SK-N-SH (cell line): Measurements from ENCODE around the gene LAMTOR1. TPM values are rescaled to one million over a fixed set of nuclear protein-coding genes. Genes with fewer than 3 reads are reported as not detected.

Experiments
- CTCF ChIA-PET: fragments of 300-600, 350-600 bp; formaldehyde crosslinking; extraction: SDS; loops from one replicate; lab custom pipeline; 2021; lab: Yijun Ruan, JAX
- POLR2A ChIA-PET: fragments of 350-600 bp; sonication (Branson Sonifier 250); formaldehyde crosslinking; extraction: SDS; loops from one replicate; lab custom pipeline; 2020; ENCODE audit warnings: antibody characterized with exemption, inconsistent platforms; lab: Yijun Ruan, JAX
- DNase-seq: peaks from one replicate; pipeline ENCODE4 v3.0.0; 2012
- H2AFZ ChIP-seq: fragments of 200-600 bp; sonication (generic); 2 replicates; pipeline ENCODE4 v1.8.1; 2016; ENCODE audit warnings: antibody characterized with exemption, mild to moderate bottlenecking, low read depth
- H3F3A ChIP-seq: fragments of 200-600 bp; sonication (generic); replicated peaks from 2 replicates; pipeline ENCODE3; 2016; ENCODE audit warnings: antibody characterized with exemption, mild to moderate bottlenecking; ENCODE audit not compliant: insufficient read depth
- H3K27ac ChIP-seq, 2 experiments: fragments of 200-500 bp in 1 of 2; fragments of 200-600 bp in 1 of 2; sonication (Bioruptor generic) in 1 of 2; sonication (generic), shearing (Covaris generic) in 1 of 2; 2 replicates each; pipeline versions ENCODE4 v1.5.1 to v1.6.1; 2014 to 2016; ENCODE audit warnings: low read depth in 2 of 2, inconsistent platforms in 1 of 2, low read length in 1 of 2, mild to moderate bottlenecking in 1 of 2, mixed read lengths in 1 of 2
- H3K27me3 ChIP-seq: fragments of 200-600 bp; sonication (generic), shearing (Covaris generic); 2 replicates; pipeline ENCODE4 v1.6.1; 2016; ENCODE audit warnings: mixed run types; ENCODE audit not compliant: insufficient read depth
- H3K36me3 ChIP-seq, 2 experiments: fragments of 200-500 bp in 1 of 2; fragments of 200-600 bp in 1 of 2; sonication (Bioruptor generic) in 1 of 2; sonication (generic) in 1 of 2; replicated peaks in 1 of 2; 2 replicates each; pipeline versions ENCODE3 to v1.5.1; 2014 to 2016; ENCODE audit warnings: low read length in 1 of 2, mild to moderate bottlenecking in 1 of 2; ENCODE audit not compliant: insufficient read depth in 2 of 2, control insufficient read depth in 1 of 2
- H3K4me1 ChIP-seq, 2 experiments: fragments of 200-500 bp in 1 of 2; fragments of 200-600 bp in 1 of 2; sonication (Bioruptor generic) in 1 of 2; sonication (generic), shearing (Covaris generic) in 1 of 2; 2 replicates each; pipeline versions ENCODE4 v1.5.1 to v1.6.1; 2014 to 2016; ENCODE audit warnings: low read depth in 1 of 2, low read length in 1 of 2, mixed run types in 1 of 2; ENCODE audit not compliant: insufficient read depth in 2 of 2, control insufficient read depth in 1 of 2
- H3K4me2 ChIP-seq: fragments of 200-600 bp; sonication (generic), shearing (Covaris generic); 2 replicates; pipeline ENCODE4 v1.6.1; 2017; ENCODE audit warnings: mixed run types
- H3K4me3 ChIP-seq, 2 experiments: fragments of 200-500 bp in 1 of 2; fragments of 200-600 bp in 1 of 2; sonication (Bioruptor generic) in 1 of 2; sonication (generic), shearing (Covaris generic) in 1 of 2; 2 replicates each; pipeline versions ENCODE4 v1.5.1 to v1.8.1; 2014 to 2016; ENCODE audit warnings: low read depth in 2 of 2, inconsistent platforms in 1 of 2, low read length in 1 of 2, mild to moderate bottlenecking in 1 of 2, mixed read lengths in 1 of 2, moderate library complexity in 1 of 2
- H3K79me2 ChIP-seq: fragments of 200-600 bp; sonication (generic); 2 replicates; pipeline ENCODE4 v1.8.1; 2017; ENCODE audit warnings: mild to moderate bottlenecking; ENCODE audit not compliant: insufficient read depth
- H3K9ac ChIP-seq: fragments of 200-600 bp; sonication (generic); 2 replicates; pipeline ENCODE4 v1.6.1; 2017; ENCODE audit warnings: mixed run types
- H3K9me2 ChIP-seq: fragments of 200-600 bp; sonication (generic); 2 replicates; pipeline ENCODE4 v1.6.1; 2017; ENCODE audit warnings: mixed run types
- H3K9me3 ChIP-seq: fragments of 200-600 bp; sonication (generic); 2 replicates; pipeline ENCODE4 v1.6.1; 2017; ENCODE audit warnings: mixed run types, mild to moderate bottlenecking, moderate library complexity
- H4K20me1 ChIP-seq: fragments of 200-600 bp; sonication (generic); 2 replicates; pipeline ENCODE4 v1.6.1; 2017; ENCODE audit warnings: mild to moderate bottlenecking, mixed run types; ENCODE audit not compliant: insufficient read depth
- CHD2 ChIP-seq: fragments of 150-350 bp; IDR thresholded peaks from 2 replicates; pipeline ENCODE4 v1.6.1; 2018; ENCODE audit warnings: low read length; ENCODE audit not compliant: partially characterized antibody
- EZH2phosphoT487 ChIP-seq: fragments of 200-600 bp; sonication (generic); IDR thresholded peaks from 2 replicates; pipeline ENCODE4 v1.6.1; 2017; ENCODE audit warnings: low read depth, mixed run types, mild to moderate bottlenecking, antibody characterized with exemption, moderate library complexity, borderline replicate concordance
- FOSL2 ChIP-seq: IDR thresholded peaks from 2 replicates; pipeline ENCODE4 v1.4.0; 2012; ENCODE audit warnings: low read depth, mild to moderate bottlenecking, moderate library complexity, borderline replicate concordance
- GABPA ChIP-seq: IDR thresholded peaks from 2 replicates; pipeline ENCODE4 v1.4.0; 2012; ENCODE audit warnings: low read depth, mild to moderate bottlenecking
- GATA2 ChIP-seq: sonication (generic); formaldehyde crosslinking; IDR thresholded peaks from 2 replicates; pipeline ENCODE4 v1.5.0; 2020; ENCODE audit warnings: mild to moderate bottlenecking, missing genetic modification reagents
- MEF2A ChIP-seq: IDR thresholded peaks from 2 replicates; pipeline ENCODE4 v1.4.0; 2012; ENCODE audit warnings: low read depth, borderline replicate concordance
- MXI1 ChIP-seq: IDR thresholded peaks from 2 replicates; pipeline ENCODE4 v1.6.1; 2012; ENCODE audit warnings: mild to moderate bottlenecking, low read depth, low read length, improper control_type of control experiment
- NFIC ChIP-seq: IDR thresholded peaks from 2 replicates; pipeline ENCODE4 v1.4.0; 2012; ENCODE audit warnings: borderline replicate concordance
- NRF1 ChIP-seq: IDR thresholded peaks from 2 replicates; pipeline ENCODE4 v1.6.1; 2012; ENCODE audit warnings: low read depth, mild to moderate bottlenecking, low read length
- POLR2AphosphoS5 ChIP-seq: IDR thresholded peaks from 2 replicates; pipeline ENCODE4 v1.6.1; 2012; ENCODE audit warnings: low read depth, low read length
- RAD21 ChIP-seq: IDR thresholded peaks from 2 replicates; pipeline ENCODE4 v1.6.1; 2012; ENCODE audit warnings: mild to moderate bottlenecking, low read length
- RCOR1 ChIP-seq: fragments of 150-350 bp; IDR thresholded peaks from 2 replicates; pipeline ENCODE4 v1.6.1; 2017; ENCODE audit warnings: antibody characterized with exemption, low read length
- RFX5 ChIP-seq: IDR thresholded peaks from 2 replicates; pipeline ENCODE4 v1.6.1; 2012; ENCODE audit warnings: mild to moderate bottlenecking, improper control_type of control experiment, low read length
- RXRA ChIP-seq: IDR thresholded peaks from 2 replicates; pipeline ENCODE4 v1.4.0; 2012; ENCODE audit warnings: low read depth, mild to moderate bottlenecking, borderline replicate concordance
- SMC3 ChIP-seq: IDR thresholded peaks from 2 replicates; pipeline ENCODE4 v1.6.1; 2012; ENCODE audit warnings: low read depth, low read length, improper control_type of control experiment
- TCF12 ChIP-seq: IDR thresholded peaks from 2 replicates; pipeline ENCODE4 v1.4.0; 2012
- USF1 ChIP-seq: IDR thresholded peaks from 2 replicates; pipeline ENCODE4 v1.4.0; 2012; ENCODE audit warnings: low read depth, borderline replicate concordance
- polyA plus RNA-seq, 3 experiments: library from polyadenylated mRNA; depleted of rRNA; stranded (reverse); fragments of >200 nt; gene quantifications; 2 replicates each; pipeline ENCODE4 v1.2.3, GENCODE V29; 2012
- TF ChIP-seq, protein P1 (sequence below): fragments of 150-350 bp; IDR thresholded peaks from 2 replicates; pipeline ENCODE4 v1.6.1; 2016; ENCODE audit warnings: mild to moderate bottlenecking, low read depth, low read length
- TF ChIP-seq, protein P2 (sequence below): IDR thresholded peaks from 2 replicates; pipeline ENCODE4; 2012
- TF ChIP-seq, protein P3 (sequence below): fragments of 150-350 bp; IDR thresholded peaks from 2 replicates; pipeline ENCODE4 v1.6.1; 2017; ENCODE audit warnings: antibody characterized with exemption, low read length, low read depth, borderline replicate concordance

LAMTOR1 gene
- polyA plus RNA-seq, 1 of the 3 experiments (the other 2 are of a cell fraction): 128 TPM

DNA sequence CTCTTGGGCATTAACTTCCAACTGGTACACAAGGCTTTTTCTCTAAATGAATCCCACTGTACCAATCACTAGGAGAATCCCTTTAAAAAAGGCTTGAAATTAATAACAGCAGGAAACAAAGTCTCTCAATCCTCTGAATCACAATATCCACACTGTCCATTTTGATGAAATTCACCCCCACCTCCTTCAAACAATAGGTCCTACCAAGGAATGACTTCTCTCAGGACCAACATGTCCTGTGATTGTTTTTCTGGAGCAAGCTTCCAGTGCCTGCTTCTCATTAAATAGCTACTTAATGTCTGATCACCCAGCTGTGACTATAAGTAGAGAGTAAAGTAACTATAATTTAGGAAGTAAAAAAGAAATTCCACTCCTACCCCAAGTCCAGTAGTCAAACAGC is 35.8 kb downstream of the LAMTOR1 start:
- H3K36me3 ChIP-seq: peaks cover 3 to 8% of the 10 kb centered on the region in 2 experiments
- POLR2A ChIA-PET: interaction anchor here (0.6 kb wide), 1 partner anchor 52 kb away, joined by 3 read pairs; no protein-coding TSS in a partner anchor
- no peak overlapping the region for H2AFZ ChIP-seq
- no peak overlapping the region for H3K9ac ChIP-seq
- peak overlapping the region in 1 of 2 experiments; percentile 24; a peak in 2 of 4 replicates for H3K27ac ChIP-seq
- peak overlapping the region; percentile 53; the same call in 1 of the 2 replicates for H3K4me2 ChIP-seq
- H3F3A ChIP-seq: peaks cover 25% of the 10 kb centered on the region
- CTCF ChIA-PET: interaction anchor here (0.7 to 4.2 kb wide), 7 partner anchors 19 to 116 kb away, joined by 3 to 18 read pairs (median 3); no protein-coding TSS in a partner anchor
- H3K4me1 ChIP-seq: peaks cover 19 to 47% of the 10 kb centered on the region in 2 experiments
- H3K9me2 ChIP-seq: no peaks in the 10 kb centered on the region
- TF ChIP-seq RCOR1: no peak
- TF ChIP-seq RFX5: no peak
- no peak for TF ChIP-seq MXI1
- TF ChIP-seq POLR2AphosphoS5: no peak
- TF ChIP-seq, protein P1, sequence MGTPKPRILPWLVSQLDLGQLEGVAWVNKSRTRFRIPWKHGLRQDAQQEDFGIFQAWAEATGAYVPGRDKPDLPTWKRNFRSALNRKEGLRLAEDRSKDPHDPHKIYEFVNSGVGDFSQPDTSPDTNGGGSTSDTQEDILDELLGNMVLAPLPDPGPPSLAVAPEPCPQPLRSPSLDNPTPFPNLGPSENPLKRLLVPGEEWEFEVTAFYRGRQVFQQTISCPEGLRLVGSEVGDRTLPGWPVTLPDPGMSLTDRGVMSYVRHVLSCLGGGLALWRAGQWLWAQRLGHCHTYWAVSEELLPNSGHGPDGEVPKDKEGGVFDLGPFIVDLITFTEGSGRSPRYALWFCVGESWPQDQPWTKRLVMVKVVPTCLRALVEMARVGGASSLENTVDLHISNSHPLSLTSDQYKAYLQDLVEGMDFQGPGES: no peak
- TF ChIP-seq NRF1: no peak
- no peak for TF ChIP-seq RXRA
- no peak for TF ChIP-seq SMC3
- no peak for TF ChIP-seq FOSL2
- TF ChIP-seq MEF2A: no peak
- TF ChIP-seq EZH2phosphoT487: no peak
- TF ChIP-seq, protein P2, sequence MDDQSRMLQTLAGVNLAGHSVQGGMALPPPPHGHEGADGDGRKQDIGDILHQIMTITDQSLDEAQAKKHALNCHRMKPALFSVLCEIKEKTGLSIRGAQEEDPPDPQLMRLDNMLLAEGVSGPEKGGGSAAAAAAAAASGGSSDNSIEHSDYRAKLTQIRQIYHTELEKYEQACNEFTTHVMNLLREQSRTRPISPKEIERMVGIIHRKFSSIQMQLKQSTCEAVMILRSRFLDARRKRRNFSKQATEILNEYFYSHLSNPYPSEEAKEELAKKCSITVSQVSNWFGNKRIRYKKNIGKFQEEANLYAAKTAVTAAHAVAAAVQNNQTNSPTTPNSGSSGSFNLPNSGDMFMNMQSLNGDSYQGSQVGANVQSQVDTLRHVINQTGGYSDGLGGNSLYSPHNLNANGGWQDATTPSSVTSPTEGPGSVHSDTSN: no peak
- no peak for TF ChIP-seq GATA2 (CRISPR knock-in tag)
- TF ChIP-seq USF1: no peak
- TF ChIP-seq TCF12: no peak
- no peak for TF ChIP-seq CHD2
- TF ChIP-seq GABPA: no peak
- no peak for TF ChIP-seq NFIC
- TF ChIP-seq, protein P3, sequence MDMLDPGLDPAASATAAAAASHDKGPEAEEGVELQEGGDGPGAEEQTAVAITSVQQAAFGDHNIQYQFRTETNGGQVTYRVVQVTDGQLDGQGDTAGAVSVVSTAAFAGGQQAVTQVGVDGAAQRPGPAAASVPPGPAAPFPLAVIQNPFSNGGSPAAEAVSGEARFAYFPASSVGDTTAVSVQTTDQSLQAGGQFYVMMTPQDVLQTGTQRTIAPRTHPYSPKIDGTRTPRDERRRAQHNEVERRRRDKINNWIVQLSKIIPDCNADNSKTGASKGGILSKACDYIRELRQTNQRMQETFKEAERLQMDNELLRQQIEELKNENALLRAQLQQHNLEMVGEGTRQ: no peak
- no peak for TF ChIP-seq RAD21
- no peak overlapping the region for H3K4me3 ChIP-seq
- no peaks in the 10 kb centered on the region for H3K27me3 ChIP-seq
- no peak for DNase-seq
- H3K79me2 ChIP-seq: peaks cover 99% of the 10 kb centered on the region
- H4K20me1 ChIP-seq: no peaks in the 10 kb centered on the region
- no peaks in the 10 kb centered on the region for H3K9me3 ChIP-seq
